Measurements from ENCODE around the gene GALNT15. TPM values are rescaled to one million over a fixed set of nuclear protein-coding genes. Genes with fewer than 3 reads are reported as not detected.

GALNT15 gene
- total RNA-seq, 1 donor from 2014 or later: 3.7 TPM

- peaks cover 20 to 32% (median 21%) of the 10 kb centered on the region in 3 donors for H3K4me1 ChIP-seq (ENCODE audit: control insufficient read depth in 3 of 3, insufficient read depth in 3 of 3, low read length in 3 of 3)
- H3K9ac ChIP-seq (ENCODE audit: low read depth in 1 of 3, low read length in 3 of 3): no peak overlapping the region
- no peaks in the 10 kb centered on the region for H3K36me3 ChIP-seq (ENCODE audit: control insufficient read depth in 3 of 3, insufficient read depth in 3 of 3, low read length in 3 of 3)
- H3K4me3 ChIP-seq (ENCODE audit: low read length in 3 of 3): no peak overlapping the region
- H3K9me3 ChIP-seq (ENCODE audit: control insufficient read depth in 3 of 3, low read length in 3 of 3): no peaks in the 10 kb centered on the region
- no peaks in the 10 kb centered on the region for H3K27me3 ChIP-seq (ENCODE audit: control insufficient read depth in 3 of 3, insufficient read depth in 3 of 3, low read length in 3 of 3)
- H3K27ac ChIP-seq (ENCODE audit: low read depth, low read length): no peak overlapping the region
Observed at GRCh38 chr3:16137977-16138376, 36.5 kb upstream of the GALNT15 start.

- H3K9me3 ChIP-seq (ENCODE audit: control insufficient read depth in 3 of 3, low read length in 3 of 3): no peaks in the 10 kb centered on the region
- H3K27ac ChIP-seq (ENCODE audit: low read depth, low read length): peak overlapping the region; percentile 68
- H3K4me3 ChIP-seq (ENCODE audit: low read length in 3 of 3): no peak overlapping the region
- peaks cover 0 to 2% (median 0%) of the 10 kb centered on the region in 3 donors for H3K36me3 ChIP-seq (ENCODE audit: control insufficient read depth in 3 of 3, insufficient read depth in 3 of 3, low read length in 3 of 3)
- no peaks in the 10 kb centered on the region for H3K27me3 ChIP-seq (ENCODE audit: control insufficient read depth in 3 of 3, insufficient read depth in 3 of 3, low read length in 3 of 3)
- peaks cover 4 to 14% (median 9%) of the 10 kb centered on the region in 3 donors for H3K4me1 ChIP-seq (ENCODE audit: control insufficient read depth in 3 of 3, insufficient read depth in 3 of 3, low read length in 3 of 3)
- H3K9ac ChIP-seq (ENCODE audit: low read depth in 1 of 3, low read length in 3 of 3): no peak overlapping the region
Observed at GRCh38 chr3:16140116-16140893, 34.2 kb upstream of the GALNT15 start.

GRCh38 chr3:16140894-16141285, 33.6 kb upstream of the GALNT15 start:
- Histone ChIP-seq H3K36me3 (ENCODE audit: control insufficient read depth in 3 of 3, insufficient read depth in 3 of 3, low read length in 3 of 3) (peaks cover 0 to 2% (median 0%) of the 10 kb centered on the region in 3 donors), H3K9me3 (ENCODE audit: control insufficient read depth in 3 of 3, low read length in 3 of 3) (no peaks in the 10 kb centered on the region), H3K27ac (ENCODE audit: low read depth, low read length) (peak overlapping the region; percentile 68), H3K4me1 (ENCODE audit: control insufficient read depth in 3 of 3, insufficient read depth in 3 of 3, low read length in 3 of 3) (peaks cover 4 to 11% (median 9%) of the 10 kb centered on the region in 3 donors), H3K9ac (ENCODE audit: low read depth in 1 of 3, low read length in 3 of 3) (no peak overlapping the region), H3K4me3 (ENCODE audit: low read length in 3 of 3) (no peak overlapping the region), H3K27me3 (ENCODE audit: control insufficient read depth in 3 of 3, insufficient read depth in 3 of 3, low read length in 3 of 3) (no peaks in the 10 kb centered on the region)

- no peak overlapping the region for H3K27ac ChIP-seq (ENCODE audit: low read depth, low read length)
- no peak overlapping the region for H3K9ac ChIP-seq (ENCODE audit: low read depth in 1 of 3, low read length in 3 of 3)
- peaks cover 4 to 14% (median 9%) of the 10 kb centered on the region in 3 donors for H3K4me1 ChIP-seq (ENCODE audit: control insufficient read depth in 3 of 3, insufficient read depth in 3 of 3, low read length in 3 of 3)
- peaks cover 0 to 2% (median 0%) of the 10 kb centered on the region in 3 donors for H3K36me3 ChIP-seq (ENCODE audit: control insufficient read depth in 3 of 3, insufficient read depth in 3 of 3, low read length in 3 of 3)
- H3K4me3 ChIP-seq (ENCODE audit: low read length in 3 of 3): no peak overlapping the region
- no peaks in the 10 kb centered on the region for H3K27me3 ChIP-seq (ENCODE audit: control insufficient read depth in 3 of 3, insufficient read depth in 3 of 3, low read length in 3 of 3)
- H3K9me3 ChIP-seq (ENCODE audit: control insufficient read depth in 3 of 3, low read length in 3 of 3): no peaks in the 10 kb centered on the region
Observed at GRCh38 chr3:16142350-16143025, 32.0 kb upstream of the GALNT15 start.

GRCh38 chr3:16143861-16144447, 30.5 kb upstream of the GALNT15 start:
- H3K36me3 ChIP-seq (ENCODE audit: control insufficient read depth in 3 of 3, insufficient read depth in 3 of 3, low read length in 3 of 3): peaks cover 0 to 2% (median 0%) of the 10 kb centered on the region in 3 donors
- H3K9ac ChIP-seq (ENCODE audit: low read depth in 1 of 3, low read length in 3 of 3): no peak overlapping the region
- no peak overlapping the region for H3K4me3 ChIP-seq (ENCODE audit: low read length in 3 of 3)
- no peak overlapping the region for H3K27ac ChIP-seq (ENCODE audit: low read depth, low read length)
- H3K4me1 ChIP-seq (ENCODE audit: control insufficient read depth in 3 of 3, insufficient read depth in 3 of 3, low read length in 3 of 3): peaks cover 14 to 19% (median 18%) of the 10 kb centered on the region in 3 donors
- H3K27me3 ChIP-seq (ENCODE audit: control insufficient read depth in 3 of 3, insufficient read depth in 3 of 3, low read length in 3 of 3): no peaks in the 10 kb centered on the region
- H3K9me3 ChIP-seq (ENCODE audit: control insufficient read depth in 3 of 3, low read length in 3 of 3): no peaks in the 10 kb centered on the region

GRCh38 chr3:16145176-16145575, 29.3 kb upstream of the GALNT15 start:
- Histone ChIP-seq H3K9ac (ENCODE audit: low read depth in 1 of 3, low read length in 3 of 3) (no peak overlapping the region), H3K27me3 (ENCODE audit: control insufficient read depth in 3 of 3, insufficient read depth in 3 of 3, low read length in 3 of 3) (no peaks in the 10 kb centered on the region), H3K36me3 (ENCODE audit: control insufficient read depth in 3 of 3, insufficient read depth in 3 of 3, low read length in 3 of 3) (peaks cover 0 to 2% (median 0%) of the 10 kb centered on the region in 3 donors), H3K9me3 (ENCODE audit: control insufficient read depth in 3 of 3, low read length in 3 of 3) (no peaks in the 10 kb centered on the region), H3K27ac (ENCODE audit: low read depth, low read length) (no peak overlapping the region), H3K4me3 (ENCODE audit: low read length in 3 of 3) (no peak overlapping the region), H3K4me1 (ENCODE audit: control insufficient read depth in 3 of 3, insufficient read depth in 3 of 3, low read length in 3 of 3) (peaks cover 15 to 22% (median 20%) of the 10 kb centered on the region in 3 donors)

GRCh38 chr3:16146015-16146730, 28.3 kb upstream of the GALNT15 start:
- H3K27me3 ChIP-seq (ENCODE audit: control insufficient read depth in 3 of 3, insufficient read depth in 3 of 3, low read length in 3 of 3): no peaks in the 10 kb centered on the region
- H3K9ac ChIP-seq (ENCODE audit: low read depth in 1 of 3, low read length in 3 of 3): no peak overlapping the region
- peaks cover 0 to 2% (median 0%) of the 10 kb centered on the region in 3 donors for H3K36me3 ChIP-seq (ENCODE audit: control insufficient read depth in 3 of 3, insufficient read depth in 3 of 3, low read length in 3 of 3)
- H3K27ac ChIP-seq (ENCODE audit: low read depth, low read length): no peak overlapping the region
- H3K9me3 ChIP-seq (ENCODE audit: control insufficient read depth in 3 of 3, low read length in 3 of 3): no peaks in the 10 kb centered on the region
- peaks cover 23 to 24% (median 24%) of the 10 kb centered on the region in 3 donors for H3K4me1 ChIP-seq (ENCODE audit: control insufficient read depth in 3 of 3, insufficient read depth in 3 of 3, low read length in 3 of 3)
- no peak overlapping the region for H3K4me3 ChIP-seq (ENCODE audit: low read length in 3 of 3)

- peaks cover 24 to 34% (median 31%) of the 10 kb centered on the region in 3 donors for H3K4me1 ChIP-seq (ENCODE audit: control insufficient read depth in 3 of 3, insufficient read depth in 3 of 3, low read length in 3 of 3)
- no peak overlapping the region for H3K4me3 ChIP-seq (ENCODE audit: low read length in 3 of 3)
- no peak overlapping the region for H3K27ac ChIP-seq (ENCODE audit: low read depth, low read length)
- H3K9me3 ChIP-seq (ENCODE audit: control insufficient read depth in 3 of 3, low read length in 3 of 3): no peaks in the 10 kb centered on the region
- no peaks in the 10 kb centered on the region for H3K27me3 ChIP-seq (ENCODE audit: control insufficient read depth in 3 of 3, insufficient read depth in 3 of 3, low read length in 3 of 3)
- no peak overlapping the region for H3K9ac ChIP-seq (ENCODE audit: low read depth in 1 of 3, low read length in 3 of 3)
- H3K36me3 ChIP-seq (ENCODE audit: control insufficient read depth in 3 of 3, insufficient read depth in 3 of 3, low read length in 3 of 3): peaks cover 0 to 2% (median 0%) of the 10 kb centered on the region in 3 donors
Observed at GRCh38 chr3:16147220-16147994, 27.1 kb upstream of the GALNT15 start.

GRCh38 chr3:16148213-16148612, 26.3 kb upstream of the GALNT15 start:
- H3K36me3 ChIP-seq (ENCODE audit: control insufficient read depth in 3 of 3, insufficient read depth in 3 of 3, low read length in 3 of 3): peaks cover 0 to 2% (median 0%) of the 10 kb centered on the region in 3 donors

More at GRCh38 chr3:16148213-16148612, 26.3 kb upstream of the GALNT15 start:
- H3K9ac ChIP-seq (ENCODE audit: low read depth in 1 of 3, low read length in 3 of 3): no peak overlapping the region
- H3K27me3 ChIP-seq (ENCODE audit: control insufficient read depth in 3 of 3, insufficient read depth in 3 of 3, low read length in 3 of 3): no peaks in the 10 kb centered on the region
- H3K9me3 ChIP-seq (ENCODE audit: control insufficient read depth in 3 of 3, low read length in 3 of 3): no peaks in the 10 kb centered on the region
- H3K27ac ChIP-seq (ENCODE audit: low read depth, low read length): peak overlapping the region; percentile 76
- H3K4me1 ChIP-seq (ENCODE audit: control insufficient read depth in 3 of 3, insufficient read depth in 3 of 3, low read length in 3 of 3): peaks cover 21 to 34% (median 29%) of the 10 kb centered on the region in 3 donors
- peak overlapping the region in 1 of 3 donors; percentile 14 for H3K4me3 ChIP-seq (ENCODE audit: low read length in 3 of 3)
